Activated T-cell treated with anti-CD3 and anti-CD28 coated beads for 4 hours (primary cell): ENCODE measurements around the gene UVRAG.

Experiments
- DNase-seq: peaks from one replicate; pipeline ENCODE4 v3.0.0-alpha.2; 2020

Gene UVRAG

GRCh38 chr11:75888416-75888815 is 73.4 kb downstream of the UVRAG start:
- no peak for DNase-seq

- DNase-seq: no peak
Observed at GRCh38 chr11:75891947-75892739, 77.1 kb downstream of the UVRAG start.

GRCh38 chr11:75893251-75893650 is 78.2 kb downstream of the UVRAG start:
- DNase-seq: no peak

GRCh38 chr11:75894036-75894585 is 79.1 kb downstream of the UVRAG start:
- no peak for DNase-seq

GRCh38 chr11:75896843-75897419 is 81.9 kb downstream of the UVRAG start:
- DNase-seq: no peak

GRCh38 chr11:75898871-75899270 is 83.9 kb downstream of the UVRAG start:
- DNase-seq: no peak

GRCh38 chr11:75899806-75900205 is 84.8 kb downstream of the UVRAG start:
- DNase-seq: no peak

- no peak for DNase-seq
Observed at GRCh38 chr11:75900848-75901247, 85.8 kb downstream of the UVRAG start.

GRCh38 chr11:75902631-75903030 is 87.6 kb downstream of the UVRAG start:
- no peak for DNase-seq

GRCh38 chr11:75903276-75903675 is 88.3 kb downstream of the UVRAG start:
- DNase-seq: no peak

GRCh38 chr11:75905434-75905833 is 90.4 kb downstream of the UVRAG start:
- no peak for DNase-seq

- DNase-seq: no peak
Observed at GRCh38 chr11:75907906-75908527, 93.0 kb downstream of the UVRAG start.

GRCh38 chr11:75910426-75911145 is 95.6 kb downstream of the UVRAG start:
- DNase-seq: no peak

GRCh38 chr11:75911459-75911858 is 96.4 kb downstream of the UVRAG start:
- no peak for DNase-seq

GRCh38 chr11:75913984-75914383 is 99.0 kb downstream of the UVRAG start:
- DNase-seq: no peak

GRCh38 chr11:75916882-75917281 is 101.9 kb downstream of the UVRAG start:
- no peak for DNase-seq

- no peak for DNase-seq
Observed at GRCh38 chr11:75918331-75918730, 103.3 kb downstream of the UVRAG start.

- no peak for DNase-seq
Observed at GRCh38 chr11:75919525-75919924, 104.5 kb downstream of the UVRAG start.

- no peak for DNase-seq
Observed at GRCh38 chr11:75920848-75921247, 105.8 kb downstream of the UVRAG start.

GRCh38 chr11:75921808-75922207 is 106.8 kb downstream of the UVRAG start:
- DNase-seq: no peak

- no peak for DNase-seq
Observed at GRCh38 chr11:75924966-75925784, 110.2 kb downstream of the UVRAG start.

- no peak for DNase-seq
Observed at GRCh38 chr11:75925785-75926164, 110.8 kb downstream of the UVRAG start.
